HG03196 (cell line): Measurements from ENCODE around the gene ATE1.

ENCODE experiments used
- ATAC-seq: cut with Tn5 transposase; IDR thresholded peaks from one replicate; pipeline ENCODE4 v1.9.1; 2021; ENCODE audit not compliant: unreplicated experiment

The ATE1 gene

DNA sequence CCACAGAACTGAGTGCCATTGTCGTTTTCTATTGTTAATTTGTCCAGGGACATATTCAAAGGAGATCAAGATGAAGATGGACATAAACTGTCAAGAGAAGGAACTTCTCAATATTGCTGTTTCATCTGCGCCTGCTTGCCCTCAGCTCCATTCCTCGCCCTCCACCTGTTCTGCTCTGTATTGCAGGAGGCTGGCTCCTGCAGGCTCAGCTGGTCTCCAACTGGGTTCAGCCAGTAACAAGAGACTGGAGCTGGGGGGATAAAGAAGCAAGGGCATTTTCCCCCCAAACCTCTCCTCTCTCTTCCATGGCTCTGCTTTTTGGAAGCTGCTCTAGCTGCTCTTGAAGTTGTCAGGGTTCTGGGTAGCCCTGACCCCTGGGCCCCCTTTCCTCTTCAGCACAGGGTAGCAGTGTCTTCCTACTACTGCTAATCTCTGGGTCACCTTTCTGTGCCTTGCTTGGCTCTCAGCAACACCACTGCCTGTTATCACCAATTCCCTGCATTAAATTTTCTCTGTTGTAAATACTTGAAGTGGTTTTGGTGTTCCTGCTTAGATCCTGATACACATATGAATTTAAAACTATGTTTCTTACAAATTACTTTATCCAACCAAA is 180.6 kb downstream of the ATE1 start:
- ATAC-seq, result no peak

DNA sequence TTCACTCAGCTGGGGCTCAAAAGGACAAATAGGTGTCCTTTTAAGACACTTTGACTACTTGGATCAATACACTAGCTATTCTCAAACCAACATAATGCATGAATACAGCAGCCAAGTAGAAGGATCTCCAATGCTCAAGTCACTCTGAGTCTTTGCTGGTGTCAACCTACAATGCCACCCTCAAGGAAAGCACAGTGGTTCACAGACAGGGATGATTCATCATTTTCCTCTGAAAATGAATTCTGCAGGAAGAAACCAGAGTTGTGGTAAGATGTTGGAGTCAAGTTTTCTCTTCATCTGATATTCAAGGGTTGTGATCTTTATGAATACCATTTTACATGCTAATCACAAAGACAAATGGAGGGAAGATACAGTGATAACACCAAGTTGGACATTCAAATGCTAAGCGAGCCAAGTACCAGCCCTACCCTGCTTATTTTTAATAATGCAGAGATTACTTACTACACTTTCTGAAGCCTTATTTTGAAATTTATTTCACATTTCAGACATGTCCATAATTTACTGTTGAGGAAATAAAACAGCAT is 186.5 kb downstream of the ATE1 start:
- ATAC-seq, result no peak

- ATAC-seq, result no peak
Observed at GRCh38 chr10:121740069-121740468, 187.8 kb downstream of the ATE1 start.

DNA sequence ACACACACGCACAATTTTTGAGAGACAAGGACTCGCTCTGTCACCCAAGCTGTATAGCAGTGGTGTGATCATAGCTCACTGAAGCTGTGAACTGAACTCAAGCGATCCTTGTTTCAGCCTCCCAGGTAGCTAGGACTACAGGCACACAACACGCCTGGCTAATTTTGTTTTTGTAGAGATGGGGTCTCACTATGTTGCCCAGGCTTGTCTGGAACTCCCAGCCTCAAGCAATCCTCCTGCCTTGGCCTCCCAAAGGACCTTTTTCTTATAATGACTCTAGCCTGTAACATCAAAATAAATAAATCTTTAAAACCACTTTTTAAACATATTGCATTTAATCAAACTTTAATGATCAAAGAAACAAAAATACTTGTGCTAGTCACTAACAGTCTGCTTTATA is 188.7 kb downstream of the ATE1 start:
- no peak for ATAC-seq

GRCh38 chr10:121736315-121737130 is 191.3 kb downstream of the ATE1 start:
- ATAC-seq, result no peak

GRCh38 chr10:121735263-121735662 is 192.6 kb downstream of the ATE1 start:
- ATAC-seq, result no peak

GRCh38 chr10:121734589-121735045 is 193.2 kb downstream of the ATE1 start:
- ATAC-seq, result no peak

DNA sequence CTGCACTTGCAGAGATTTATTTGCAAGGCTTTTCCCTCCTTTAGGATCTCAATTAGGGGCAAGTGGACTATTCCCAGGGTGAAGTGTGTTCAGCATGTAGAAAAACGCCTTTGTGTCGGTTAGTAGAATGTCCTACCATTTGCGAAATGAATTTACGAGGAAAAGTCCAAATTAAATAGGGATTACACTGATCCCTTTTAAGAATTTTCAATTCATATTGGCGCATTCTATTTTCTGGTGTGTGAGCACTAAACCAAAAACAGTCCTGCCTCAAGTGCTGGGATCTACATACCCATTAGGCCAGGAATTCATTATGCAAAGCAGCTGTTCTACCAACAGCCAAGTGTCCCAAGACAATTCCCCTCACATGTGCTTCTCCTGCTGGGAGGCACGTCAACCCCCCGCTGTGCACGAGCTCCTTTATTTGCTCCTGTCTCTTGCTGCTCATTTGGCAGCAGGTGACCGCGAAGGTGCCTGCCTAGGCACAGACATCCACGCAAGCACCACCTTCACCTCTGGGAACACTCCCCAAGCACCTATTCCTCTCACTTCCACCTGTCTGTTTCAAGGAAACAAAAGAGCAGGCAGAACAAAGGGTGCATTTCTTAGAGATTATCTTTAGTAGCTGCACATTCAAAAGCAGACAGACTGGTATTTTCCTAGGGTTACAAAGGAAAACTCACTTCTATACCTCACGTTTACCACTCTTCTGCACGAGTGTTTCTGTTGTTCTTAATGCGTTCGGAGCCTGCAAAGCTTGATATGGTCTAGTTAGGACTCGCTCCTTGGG is 195.0 kb downstream of the ATE1 start:
- no peak for ATAC-seq

- no peak for ATAC-seq
Observed at GRCh38 chr10:121732172-121732571, 195.7 kb downstream of the ATE1 start.

DNA sequence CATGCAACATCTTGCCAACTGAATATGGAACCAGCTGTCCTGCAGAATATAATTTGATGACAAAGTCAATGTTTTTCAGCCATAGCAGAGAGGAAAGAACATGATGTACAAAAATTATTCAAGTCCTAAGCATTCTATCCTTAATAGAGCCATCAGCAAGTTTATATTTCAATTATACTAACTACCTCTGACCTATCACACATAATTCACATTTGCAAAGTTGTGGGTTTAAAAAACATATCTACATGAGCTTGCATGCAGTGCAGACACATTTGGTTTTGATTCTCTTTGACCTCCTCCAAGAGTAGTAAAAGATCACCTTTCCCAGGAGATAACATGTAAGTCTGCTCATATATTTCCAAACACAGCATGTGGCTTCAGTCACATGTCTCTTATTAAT is 203.5 kb downstream of the ATE1 start:
- ATAC-seq, result no peak

GRCh38 chr10:121722665-121723064 is 205.2 kb downstream of the ATE1 start:
- ATAC-seq, result no peak

- ATAC-seq, result no peak
Observed at GRCh38 chr10:121721257-121721656, 206.6 kb downstream of the ATE1 start.

DNA sequence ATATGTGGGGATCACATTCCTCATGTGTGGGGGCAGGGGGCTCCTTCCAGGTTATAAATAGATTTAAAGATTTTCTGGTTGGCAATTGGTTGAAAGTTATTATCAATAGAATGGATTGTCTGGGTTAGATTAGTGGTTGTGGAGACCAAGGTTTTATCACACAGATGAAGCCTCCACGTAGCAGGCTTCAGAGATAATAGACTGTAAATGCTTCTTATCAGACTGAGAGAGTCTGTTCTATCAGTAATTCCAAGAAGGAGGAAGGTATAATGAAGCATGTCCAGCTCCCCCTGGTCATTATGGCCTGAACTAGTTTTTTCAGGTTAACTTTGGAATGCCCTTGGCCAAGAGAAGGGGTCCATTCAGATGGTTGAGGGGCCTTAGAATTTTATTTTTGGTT is 211.9 kb downstream of the ATE1 start:
- no peak for ATAC-seq

- ATAC-seq, result no peak
Observed at GRCh38 chr10:121715076-121715475, 212.8 kb downstream of the ATE1 start.

DNA sequence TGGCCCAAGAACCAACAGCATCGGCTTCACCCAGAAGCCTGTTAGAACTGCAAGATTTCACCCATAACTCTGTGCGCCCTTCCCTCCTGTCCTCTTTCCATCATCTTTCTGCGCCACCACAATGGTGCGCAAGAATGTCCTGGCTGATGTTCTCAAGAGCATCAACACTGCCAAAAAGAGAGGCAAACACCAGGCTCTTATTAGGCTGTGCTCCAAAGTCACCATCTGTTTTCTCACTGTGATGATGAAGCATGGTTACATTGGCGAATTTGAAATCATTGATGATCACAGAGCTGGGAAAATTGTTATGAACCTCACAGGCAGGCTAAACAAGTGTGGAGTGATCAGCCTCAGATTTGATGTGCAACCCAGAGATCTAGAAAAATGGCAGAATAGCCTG is 214.3 kb downstream of the ATE1 start:
- no peak for ATAC-seq

DNA sequence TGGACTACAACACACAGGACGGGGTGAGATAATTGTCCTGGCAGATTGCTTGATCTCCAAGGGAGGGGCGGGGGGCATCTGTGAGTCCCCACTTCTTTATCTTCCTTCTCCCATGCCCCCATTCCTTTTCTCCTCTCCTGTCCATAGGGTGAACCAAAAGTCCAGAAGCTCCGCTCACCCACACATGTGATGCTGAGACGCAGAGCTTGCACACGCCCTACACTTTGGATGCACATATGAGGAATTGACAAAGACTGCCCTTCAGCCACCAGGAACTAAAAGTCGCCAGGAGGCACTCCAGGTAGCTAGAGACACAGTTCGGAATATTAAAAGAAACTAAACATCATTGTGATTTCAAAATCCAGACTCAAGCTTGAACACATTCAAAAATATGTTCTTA is 216.9 kb downstream of the ATE1 start:
- no peak for ATAC-seq

GRCh38 chr10:121710207-121710606 is 217.6 kb downstream of the ATE1 start:
- no peak for ATAC-seq

- ATAC-seq, result no peak
Observed at GRCh38 chr10:121709675-121710073, 218.2 kb downstream of the ATE1 start.

GRCh38 chr10:121708728-121709674 is 218.8 kb downstream of the ATE1 start:
- no peak for ATAC-seq
